NCI-H748 (cell line): ENCODE data around the gene F7.

ENCODE experiments used
- DNase-seq: peaks from one replicate; lab custom pipeline; 2025; ENCODE audit not compliant: unreplicated experiment; lab: John Stamatoyannopoulos, UW

The F7 gene

GRCh38 chr13:113086031-113086750 is 19.4 kb upstream of the F7 start:
- DNase-seq, result no peak

- DNase-seq, result no peak
Measured at GRCh38 chr13:113086991-113087922, 18.3 kb upstream of the F7 start.

GRCh38 chr13:113087923-113088690 is 17.5 kb upstream of the F7 start:
- DNase-seq, result no peak

GRCh38 chr13:113088691-113089020 is 16.9 kb upstream of the F7 start:
- no peak for DNase-seq

GRCh38 chr13:113089693-113090414 is 15.7 kb upstream of the F7 start:
- DNase-seq, result no peak

- DNase-seq, result no peak
Measured at GRCh38 chr13:113090415-113090770, 15.2 kb upstream of the F7 start.

GRCh38 chr13:113090806-113091205 is 14.8 kb upstream of the F7 start:
- no peak for DNase-seq

- no peak for DNase-seq
Measured at GRCh38 chr13:113091211-113091771, 14.3 kb upstream of the F7 start.

- no peak for DNase-seq
Measured at GRCh38 chr13:113091891-113092775, 13.5 kb upstream of the F7 start.

GRCh38 chr13:113092776-113093579 is 12.6 kb upstream of the F7 start:
- DNase-seq, result no peak

- no peak for DNase-seq
Measured at GRCh38 chr13:113093580-113094409, 11.8 kb upstream of the F7 start.

GRCh38 chr13:113094410-113094800 is 11.2 kb upstream of the F7 start:
- no peak for DNase-seq

- DNase-seq, result no peak
Measured at GRCh38 chr13:113095146-113096051, 10.2 kb upstream of the F7 start.

- no peak for DNase-seq
Measured at GRCh38 chr13:113096052-113096744, 9.4 kb upstream of the F7 start.

GRCh38 chr13:113096745-113097305 is 8.8 kb upstream of the F7 start:
- DNase-seq, result no peak

GRCh38 chr13:113097651-113098050 is 7.9 kb upstream of the F7 start:
- no peak for DNase-seq
